GM12864 (cell line): ENCODE results near the gene BOD1L1.

Source experiments
- DNase-seq: peaks from one replicate; pipeline ENCODE4 v3.0.0-alpha.2; 2011; ENCODE audit warnings: low read depth
- H3K4me3 ChIP-seq: 2 replicates; pipeline ENCODE4 v1.5.1; 2011; ENCODE audit warnings: mild to moderate bottlenecking, low read depth, low read length, control low read depth
- TF ChIP-seq, protein P1 (sequence below): IDR thresholded peaks from 2 replicates; pipeline ENCODE4 v1.5.1; 2011; ENCODE audit warnings: low read depth, mild to moderate bottlenecking, moderate library complexity, low read length, control low read depth, inconsistent platforms; ENCODE audit errors: missing control alignments

Gene BOD1L1

DNA sequence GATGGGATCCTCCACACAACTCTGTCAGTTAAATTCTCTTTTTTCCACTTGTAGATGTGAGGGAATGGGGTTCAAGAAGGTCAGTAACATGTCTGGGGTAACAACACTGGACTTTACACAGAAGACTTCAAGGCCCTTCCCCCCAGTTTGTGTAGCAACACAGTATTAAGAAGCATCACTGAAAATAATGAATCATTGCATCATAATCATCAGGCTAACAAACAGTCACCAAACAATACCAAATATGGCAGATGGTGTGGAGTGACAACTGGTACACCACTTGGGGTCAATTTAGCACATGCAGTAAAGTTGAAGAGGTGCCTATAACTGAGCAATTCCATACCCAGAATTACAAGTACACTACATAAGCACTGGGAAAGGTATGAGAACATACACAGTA lies 38.6 kb downstream of the BOD1L1 start:
- TF ChIP-seq, protein P1, sequence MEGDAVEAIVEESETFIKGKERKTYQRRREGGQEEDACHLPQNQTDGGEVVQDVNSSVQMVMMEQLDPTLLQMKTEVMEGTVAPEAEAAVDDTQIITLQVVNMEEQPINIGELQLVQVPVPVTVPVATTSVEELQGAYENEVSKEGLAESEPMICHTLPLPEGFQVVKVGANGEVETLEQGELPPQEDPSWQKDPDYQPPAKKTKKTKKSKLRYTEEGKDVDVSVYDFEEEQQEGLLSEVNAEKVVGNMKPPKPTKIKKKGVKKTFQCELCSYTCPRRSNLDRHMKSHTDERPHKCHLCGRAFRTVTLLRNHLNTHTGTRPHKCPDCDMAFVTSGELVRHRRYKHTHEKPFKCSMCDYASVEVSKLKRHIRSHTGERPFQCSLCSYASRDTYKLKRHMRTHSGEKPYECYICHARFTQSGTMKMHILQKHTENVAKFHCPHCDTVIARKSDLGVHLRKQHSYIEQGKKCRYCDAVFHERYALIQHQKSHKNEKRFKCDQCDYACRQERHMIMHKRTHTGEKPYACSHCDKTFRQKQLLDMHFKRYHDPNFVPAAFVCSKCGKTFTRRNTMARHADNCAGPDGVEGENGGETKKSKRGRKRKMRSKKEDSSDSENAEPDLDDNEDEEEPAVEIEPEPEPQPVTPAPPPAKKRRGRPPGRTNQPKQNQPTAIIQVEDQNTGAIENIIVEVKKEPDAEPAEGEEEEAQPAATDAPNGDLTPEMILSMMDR = no peak
- H3K4me3 ChIP-seq = no peak overlapping the region
- DNase-seq = no peak

DNA sequence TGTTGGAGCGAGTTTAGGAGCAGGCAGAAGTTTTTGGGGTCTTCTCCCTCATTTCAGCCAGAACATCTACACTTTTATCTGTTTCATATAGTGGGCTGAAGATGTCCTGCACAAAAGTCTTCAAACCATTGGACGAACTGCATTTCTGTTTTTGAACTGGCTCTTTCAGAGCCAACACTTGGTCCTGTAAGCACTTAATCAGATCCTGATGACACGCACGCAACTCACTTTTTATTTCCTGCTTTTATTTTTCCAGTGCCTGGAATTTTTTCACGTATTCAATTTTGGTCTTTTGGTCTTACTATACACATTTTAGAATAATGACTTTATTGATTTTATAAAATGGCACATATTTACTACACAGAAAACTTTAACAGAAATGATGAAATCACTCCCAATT lies 43.0 kb downstream of the BOD1L1 start:
- DNase-seq = no peak
- TF ChIP-seq, protein P1 = no peak
- no peak overlapping the region for H3K4me3 ChIP-seq

DNA sequence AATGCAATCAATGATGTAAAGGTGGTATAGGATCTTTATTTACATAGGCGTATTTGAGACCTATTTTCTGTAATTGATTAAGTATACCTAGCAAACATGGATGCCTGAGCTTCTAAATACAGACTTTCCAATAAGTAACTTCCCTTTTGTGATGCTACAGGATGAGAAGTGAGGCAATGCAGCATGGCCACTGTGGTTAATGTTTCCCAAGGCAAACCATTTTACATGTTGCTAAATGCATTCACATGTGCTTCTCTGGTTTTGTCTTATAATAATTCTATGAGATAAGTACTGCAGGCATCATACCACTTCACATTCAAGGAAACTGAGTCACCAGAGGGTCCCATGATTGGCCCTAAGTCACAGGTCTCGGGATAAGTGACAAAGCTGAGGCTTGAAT lies 47.5 kb downstream of the BOD1L1 start:
- no peak overlapping the region for H3K4me3 ChIP-seq
- DNase-seq = no peak
- TF ChIP-seq, protein P1 = no peak

DNA sequence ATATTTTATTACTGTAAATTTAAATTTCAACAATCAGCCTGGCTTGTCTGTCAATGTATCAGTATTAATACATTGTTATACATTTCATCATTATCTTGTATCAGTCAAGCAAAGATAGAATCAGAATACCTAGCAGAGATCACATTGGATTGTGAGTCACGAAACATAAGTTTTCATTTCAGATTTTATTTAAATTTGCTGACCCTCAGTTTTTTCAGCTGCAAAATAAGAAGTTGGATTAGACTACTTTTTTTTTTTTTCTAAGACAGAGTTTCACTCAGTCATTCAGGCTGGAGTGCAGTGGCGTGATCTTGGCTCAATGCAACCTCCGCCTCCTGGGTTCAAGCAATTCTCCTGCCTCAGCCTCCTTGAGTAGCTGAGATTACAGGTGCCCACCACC lies 49.9 kb downstream of the BOD1L1 start:
- no peak overlapping the region for H3K4me3 ChIP-seq
- DNase-seq = no peak
- TF ChIP-seq, protein P1 = no peak

DNA sequence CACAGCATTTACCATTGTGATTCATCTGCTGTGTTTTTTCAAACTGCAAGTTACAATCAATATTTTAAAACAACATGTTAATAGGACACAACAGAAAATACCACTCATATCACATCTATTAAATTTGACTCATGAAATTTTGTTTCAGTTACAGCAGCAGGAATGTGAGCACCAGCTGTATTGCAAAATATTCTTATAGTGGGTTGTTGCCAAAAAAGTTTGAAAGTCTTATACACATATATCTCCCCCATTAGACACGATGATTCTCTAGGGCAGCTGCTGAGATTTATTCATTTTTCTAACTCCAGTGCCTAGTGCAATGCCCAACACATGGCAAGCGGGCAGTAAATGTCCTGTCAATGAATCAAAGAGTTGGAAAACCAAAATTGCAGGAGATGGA lies 56.6 kb downstream of the BOD1L1 start:
- TF ChIP-seq, protein P1 = no peak

DNA sequence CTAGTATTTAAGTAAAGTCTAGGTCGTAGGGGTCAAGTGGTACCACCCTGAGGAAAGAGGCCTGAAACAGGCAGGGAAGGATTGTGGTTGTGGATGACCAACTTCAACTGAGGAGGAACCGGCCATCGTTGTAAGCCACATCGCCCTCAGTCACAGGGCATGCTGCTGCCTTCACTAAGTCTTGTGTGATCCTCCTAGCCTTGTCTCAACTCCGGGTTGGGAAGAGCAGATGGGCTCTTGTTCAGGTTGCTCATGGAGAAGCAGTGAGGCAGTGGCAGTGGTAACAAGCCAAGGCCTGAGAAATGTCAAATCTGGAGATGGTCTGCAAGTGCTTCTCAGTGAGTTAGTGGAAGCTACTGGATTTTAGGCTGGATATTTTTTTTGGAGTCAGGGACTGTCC lies 60.4 kb downstream of the BOD1L1 start:
- DNase-seq = no peak
- TF ChIP-seq, protein P1 = no peak

More for the DNA sequence above, 56.6 kb downstream of the BOD1L1 start:
- no peak overlapping the region for H3K4me3 ChIP-seq
- DNase-seq = no peak

DNA sequence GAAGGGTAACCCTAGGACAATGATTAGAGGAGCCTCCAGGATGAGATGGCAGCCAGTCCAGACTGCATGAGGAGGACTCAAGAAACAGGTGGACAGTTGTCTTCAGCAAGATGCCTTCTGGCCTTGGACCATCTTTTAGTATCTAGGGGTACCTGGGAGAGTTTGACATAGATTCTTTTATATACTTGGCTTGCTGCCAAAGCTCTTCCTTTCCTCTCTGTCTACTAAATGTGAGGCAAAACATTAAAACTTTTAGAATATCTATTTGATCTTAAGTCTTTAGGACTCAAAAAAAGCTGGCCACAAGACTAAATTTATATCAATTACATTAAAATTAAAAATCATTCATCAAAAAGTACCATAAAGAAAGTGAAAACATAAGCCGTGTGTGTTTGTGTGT lies 64.6 kb downstream of the BOD1L1 start:
- no peak for DNase-seq
- no peak overlapping the region for H3K4me3 ChIP-seq
- TF ChIP-seq, protein P1 = no peak

More for the DNA sequence above, 60.4 kb downstream of the BOD1L1 start:
- H3K4me3 ChIP-seq = no peak overlapping the region
